ENCODE measurements around the gene HNRNPUL1.
"Not testable (repeated sequence)": the region's sequence is repeated elsewhere in the genome, so short reads cannot be mapped to it uniquely, and the experiment has no call there.

Gene HNRNPUL1

DNA sequence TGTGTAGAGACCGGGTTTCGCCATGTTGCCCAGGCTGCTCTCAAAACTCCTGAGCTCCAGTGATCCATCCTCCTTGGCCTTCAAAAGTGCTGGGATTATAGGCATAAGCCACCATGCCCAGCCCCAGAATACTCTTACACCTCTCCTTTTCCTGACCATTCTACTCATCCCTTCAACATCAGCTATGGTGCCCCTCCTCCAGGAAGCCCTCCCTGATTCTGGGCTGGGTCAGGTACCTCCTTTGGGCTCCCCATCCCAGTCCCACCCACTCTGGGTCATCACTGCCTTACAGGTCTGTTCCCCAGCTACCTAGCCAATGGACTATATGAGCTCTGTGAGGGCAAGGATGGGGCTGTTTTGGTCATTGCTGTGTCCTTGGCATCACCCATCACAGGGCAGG, 80.0 kb downstream of the HNRNPUL1 start:
- DNase-seq (ENCODE audit: extremely low read depth, insufficient read length), result no peak
- peaks cover 37% of the 10 kb centered on the region for H3K36me3 ChIP-seq (ENCODE audit: control insufficient read depth, insufficient read depth, low read length)
- no peaks in the 10 kb centered on the region for H3K27me3 ChIP-seq (replicated peaks; ENCODE audit: control insufficient read depth, insufficient read depth, low read length)
- TF ChIP-seq, protein P1, sequence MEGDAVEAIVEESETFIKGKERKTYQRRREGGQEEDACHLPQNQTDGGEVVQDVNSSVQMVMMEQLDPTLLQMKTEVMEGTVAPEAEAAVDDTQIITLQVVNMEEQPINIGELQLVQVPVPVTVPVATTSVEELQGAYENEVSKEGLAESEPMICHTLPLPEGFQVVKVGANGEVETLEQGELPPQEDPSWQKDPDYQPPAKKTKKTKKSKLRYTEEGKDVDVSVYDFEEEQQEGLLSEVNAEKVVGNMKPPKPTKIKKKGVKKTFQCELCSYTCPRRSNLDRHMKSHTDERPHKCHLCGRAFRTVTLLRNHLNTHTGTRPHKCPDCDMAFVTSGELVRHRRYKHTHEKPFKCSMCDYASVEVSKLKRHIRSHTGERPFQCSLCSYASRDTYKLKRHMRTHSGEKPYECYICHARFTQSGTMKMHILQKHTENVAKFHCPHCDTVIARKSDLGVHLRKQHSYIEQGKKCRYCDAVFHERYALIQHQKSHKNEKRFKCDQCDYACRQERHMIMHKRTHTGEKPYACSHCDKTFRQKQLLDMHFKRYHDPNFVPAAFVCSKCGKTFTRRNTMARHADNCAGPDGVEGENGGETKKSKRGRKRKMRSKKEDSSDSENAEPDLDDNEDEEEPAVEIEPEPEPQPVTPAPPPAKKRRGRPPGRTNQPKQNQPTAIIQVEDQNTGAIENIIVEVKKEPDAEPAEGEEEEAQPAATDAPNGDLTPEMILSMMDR (IDR thresholded peaks at IDR 0.05; ENCODE audit: insufficient read depth, low read length, poor library complexity, severe bottlenecking), result no peak
- H3K4me3 ChIP-seq (replicated peaks; ENCODE audit: low read depth, low read length), result no peak overlapping the region

DNA sequence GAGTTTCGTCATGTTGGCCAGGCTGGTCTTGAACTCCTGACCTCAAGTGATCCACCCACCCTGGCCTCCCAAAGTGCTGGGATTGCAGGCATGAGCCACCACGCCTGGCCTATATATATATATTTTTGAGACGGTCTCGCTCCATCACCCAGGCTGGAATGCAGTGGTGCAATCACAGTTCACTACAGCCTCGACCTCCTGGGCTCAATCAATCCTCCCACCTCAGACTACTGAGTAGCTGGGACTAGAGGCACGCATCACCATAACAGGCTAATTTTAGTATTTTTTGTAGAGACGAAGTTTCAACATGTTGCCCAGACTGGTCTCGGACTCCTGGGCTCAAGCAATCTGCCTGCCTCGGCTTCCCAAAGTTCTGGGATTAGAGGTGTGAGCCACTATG, 82.7 kb downstream of the HNRNPUL1 start:
- not testable (repeated sequence) for H3K27me3 ChIP-seq (replicated peaks; ENCODE audit: control insufficient read depth, insufficient read depth, low read length); DNase-seq (ENCODE audit: extremely low read depth, insufficient read length); H3K4me3 ChIP-seq (replicated peaks; ENCODE audit: low read depth, low read length)
- H3K36me3 ChIP-seq (ENCODE audit: control insufficient read depth, insufficient read depth, low read length), result peaks cover 28% of the 10 kb centered on the region

DNA sequence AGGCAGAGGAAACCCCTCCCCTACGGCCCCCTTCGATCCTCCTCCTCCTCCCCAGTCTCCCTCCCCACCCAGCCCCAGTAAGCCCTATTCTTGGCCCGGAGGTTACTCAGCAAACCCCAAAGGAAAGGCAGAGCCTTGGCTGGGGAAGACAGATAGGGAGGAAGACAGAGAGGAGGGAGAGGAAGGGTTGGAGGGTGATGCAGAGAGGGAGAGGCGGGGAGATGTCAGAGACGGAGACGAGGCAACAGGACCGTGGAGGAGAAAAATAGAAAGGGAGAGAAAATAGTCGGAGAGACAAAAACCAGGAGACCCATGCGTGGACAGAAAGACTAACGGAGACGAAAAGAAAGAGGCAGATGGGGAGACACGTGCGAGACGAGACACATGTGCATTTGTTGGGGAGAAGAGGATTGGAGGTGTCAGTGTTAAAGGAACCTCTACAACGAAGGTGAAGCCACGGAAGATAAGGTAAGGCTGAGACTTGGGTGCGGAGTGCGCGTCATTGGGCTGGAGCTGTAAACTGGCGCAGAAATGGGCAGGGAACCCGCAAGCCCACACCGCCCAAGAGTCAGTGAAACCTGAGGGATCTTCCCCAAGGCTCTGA, 86.7 kb downstream of the HNRNPUL1 start:
- TF ChIP-seq, protein P1 (IDR thresholded peaks at IDR 0.05; ENCODE audit: insufficient read depth, low read length, poor library complexity, severe bottlenecking), result no peak
- DNase-seq (ENCODE audit: extremely low read depth, insufficient read length), result no peak
- Histone ChIP-seq H3K4me3 (replicated peaks; ENCODE audit: low read depth, low read length) (peak overlapping the region; percentile 94), H3K36me3 (ENCODE audit: control insufficient read depth, insufficient read depth, low read length) (peaks cover 8% of the 10 kb centered on the region), H3K27me3 (replicated peaks; ENCODE audit: control insufficient read depth, insufficient read depth, low read length) (no peaks in the 10 kb centered on the region)

DNA sequence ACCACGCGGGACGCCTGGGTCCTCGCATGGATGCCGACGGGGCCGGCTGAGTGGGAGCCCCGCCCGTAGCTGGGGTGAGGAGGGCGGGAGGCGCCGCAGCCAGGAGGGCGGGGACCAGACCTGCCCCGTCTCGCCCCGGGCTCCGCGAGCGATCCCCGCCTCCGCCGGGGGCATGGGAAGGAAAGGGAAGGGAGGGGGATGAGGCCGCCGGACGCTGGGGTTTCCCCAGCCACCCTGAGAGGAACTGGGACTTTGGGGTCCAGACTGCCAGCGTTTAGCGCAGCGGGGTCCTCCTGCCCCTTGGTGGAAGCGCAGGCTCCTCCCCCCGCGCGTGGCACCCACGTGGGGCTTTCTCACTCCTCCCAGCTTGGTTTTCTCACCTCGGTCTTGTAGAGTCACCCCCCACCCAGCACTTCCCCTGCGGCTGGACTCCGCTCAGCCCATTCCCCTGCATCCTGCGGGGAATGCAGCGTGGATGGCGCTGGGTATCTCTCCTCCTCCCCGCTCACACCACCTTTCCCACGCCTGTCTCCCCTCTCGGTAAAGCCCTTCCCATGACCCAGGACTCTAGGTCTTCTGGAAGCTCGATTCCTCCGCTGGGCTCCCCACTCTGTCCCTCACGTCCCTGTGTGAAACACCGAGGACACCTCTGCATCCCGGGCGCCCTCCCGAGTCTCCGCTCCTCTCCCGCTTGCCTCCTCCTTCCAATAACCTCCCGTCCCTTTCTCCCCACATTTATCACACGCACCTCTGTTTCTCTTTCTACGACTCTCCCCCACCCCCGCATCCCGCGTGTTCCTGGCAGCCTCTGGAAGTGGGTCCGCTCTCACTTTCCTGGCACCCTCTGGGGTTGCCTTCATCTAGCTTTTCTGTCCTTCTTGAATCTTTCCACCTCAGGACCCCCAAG, 87.4 kb downstream of the HNRNPUL1 start:
- Histone ChIP-seq H3K4me3 (replicated peaks; ENCODE audit: low read depth, low read length) (peak overlapping the region; percentile 94), H3K27me3 (replicated peaks; ENCODE audit: control insufficient read depth, insufficient read depth, low read length) (no peaks in the 10 kb centered on the region), H3K36me3 (ENCODE audit: control insufficient read depth, insufficient read depth, low read length) (peaks cover 8% of the 10 kb centered on the region)
- DNase-seq (ENCODE audit: extremely low read depth, insufficient read length), result peak; percentile 89
- TF ChIP-seq, protein P1 (IDR thresholded peaks at IDR 0.05; ENCODE audit: insufficient read depth, low read length, poor library complexity, severe bottlenecking), result no peak

DNA sequence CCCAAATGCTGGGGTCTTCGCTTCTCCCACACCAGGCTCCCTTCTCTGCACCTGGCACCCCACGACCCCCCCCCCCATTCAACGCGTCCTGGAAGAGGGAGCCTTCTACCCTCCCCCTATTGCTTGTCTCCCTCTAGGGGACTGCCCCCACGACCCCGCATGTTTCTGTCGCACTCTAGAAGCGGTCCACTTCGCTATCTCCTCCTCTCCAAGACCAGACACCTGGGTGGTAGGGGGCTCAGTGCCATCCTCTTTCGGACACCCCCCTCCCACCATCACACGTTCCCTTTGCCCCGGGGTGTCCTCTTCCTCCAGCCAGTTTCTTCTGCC, 88.1 kb downstream of the HNRNPUL1 start:
- Histone ChIP-seq H3K27me3 (replicated peaks; ENCODE audit: control insufficient read depth, insufficient read depth, low read length) (no peaks in the 10 kb centered on the region), H3K4me3 (replicated peaks; ENCODE audit: low read depth, low read length) (peak overlapping the region; percentile 94), H3K36me3 (ENCODE audit: control insufficient read depth, insufficient read depth, low read length) (peaks cover 6% of the 10 kb centered on the region)
- DNase-seq (ENCODE audit: extremely low read depth, insufficient read length), result no peak
- TF ChIP-seq, protein P1 (IDR thresholded peaks at IDR 0.05; ENCODE audit: insufficient read depth, low read length, poor library complexity, severe bottlenecking), result no peak

Data from GM06990 (cell line).